WTC11 (cell line): Measurements from ENCODE around the gene MTMR3. TPM values are rescaled to one million over a fixed set of nuclear protein-coding genes. Genes with fewer than 3 reads are reported as not detected.

Experiments
- ATAC-seq: fragments of 200-7000 bp; cut with Tn5 transposase; 2 replicates; pipeline ENCODE4 v1.10.0; 2021; ENCODE audit warnings: mild to moderate bottlenecking, moderate library complexity
- CTCF ChIA-PET: fragments of 300-600 bp; sonication (Branson Sonifier 250); formaldehyde crosslinking; loops from one replicate; lab custom pipeline; 2021; ENCODE audit warnings: antibody characterized with exemption; lab: Charles Lee
- POLR2A ChIA-PET: fragments of 350-600 bp; sonication (Branson Sonifier 250); formaldehyde crosslinking; loops from one replicate; lab custom pipeline; 2021; ENCODE audit warnings: antibody characterized with exemption; lab: Charles Lee
- DNase-seq: peaks from one replicate; pipeline ENCODE4 v3.0.0; 2021; ENCODE audit warnings: low spot score
- H3K27ac Mint-ChIP-seq: 2 replicates; pipeline ENCODE4 v1.8.0; 2021; ENCODE audit warnings: mixed read lengths
- H3K27me3 Mint-ChIP-seq: 2 replicates; pipeline ENCODE4 v1.8.0; 2021; ENCODE audit warnings: low read depth, mild to moderate bottlenecking, moderate library complexity, mixed read lengths
- H3K36me3 Mint-ChIP-seq: 2 replicates; pipeline ENCODE4 v1.8.0; 2021; ENCODE audit warnings: mixed read lengths
- H3K4me1 Mint-ChIP-seq: 2 replicates; pipeline ENCODE4 v1.8.0; 2022; ENCODE audit warnings: mixed read lengths
- H3K4me3 Mint-ChIP-seq: 2 replicates; pipeline ENCODE4 v1.8.0; 2021; ENCODE audit warnings: mild to moderate bottlenecking, moderate library complexity, mixed read lengths
- H3K9me3 Mint-ChIP-seq: 2 replicates; pipeline ENCODE4 v1.8.0; 2021; ENCODE audit warnings: mixed read lengths
- ATF3 ChIP-seq: sonication (generic); formaldehyde crosslinking; conservative IDR thresholded peaks from 2 replicates; pipeline ENCODE4 v1.8.1; 2022; ENCODE audit warnings: mild to moderate bottlenecking, missing genetic modification reagents
- GRHL2 ChIP-seq: fragments of 250-450 bp; sonication (Bioruptor Pico); IDR thresholded peaks from 2 replicates; pipeline ENCODE4 v1.8.0; 2022; ENCODE audit warnings: mild to moderate bottlenecking, moderate library complexity; ENCODE audit not compliant: insufficient replicate concordance, severe bottlenecking
- JAZF1 ChIP-seq: fragments of 250-450 bp; sonication (Bioruptor Pico); IDR thresholded peaks from 2 replicates; pipeline ENCODE4 v1.9.0; 2021; ENCODE audit warnings: moderate library complexity, mild to moderate bottlenecking, inconsistent platforms
- MAX ChIP-seq: sonication (generic); formaldehyde crosslinking; IDR thresholded peaks from 2 replicates; pipeline ENCODE4 v1.8.0; 2022; ENCODE audit warnings: mild to moderate bottlenecking, missing genetic modification reagents
- NFATC4 ChIP-seq: fragments of 250-450 bp; sonication (Bioruptor Pico); IDR thresholded peaks from 2 replicates; pipeline ENCODE4 v1.9.0; 2021; ENCODE audit warnings: mild to moderate bottlenecking
- NFYB ChIP-seq: sonication (generic); formaldehyde crosslinking; conservative IDR thresholded peaks from 2 replicates; pipeline ENCODE4 v1.8.0; 2022; ENCODE audit warnings: low read depth, missing genetic modification reagents
- NR2C2 ChIP-seq: sonication (generic); formaldehyde crosslinking; IDR thresholded peaks from 2 replicates; pipeline ENCODE4 v1.8.0; 2022; ENCODE audit warnings: mild to moderate bottlenecking, missing genetic modification reagents
- PREB ChIP-seq: sonication (generic); formaldehyde crosslinking; IDR thresholded peaks from 2 replicates; pipeline ENCODE4 v1.8.1; 2022; ENCODE audit warnings: mild to moderate bottlenecking, missing genetic modification reagents, moderate library complexity, borderline replicate concordance
- PRRX2 ChIP-seq: fragments of 250-450 bp; sonication (Bioruptor Pico); IDR thresholded peaks from 2 replicates; pipeline ENCODE4 v1.8.0; 2021; ENCODE audit warnings: mild to moderate bottlenecking
- SMAD4 ChIP-seq: sonication (generic); formaldehyde crosslinking; IDR thresholded peaks from 2 replicates; pipeline ENCODE4 v1.8.0; 2022; ENCODE audit warnings: mild to moderate bottlenecking, missing genetic modification reagents
- SOX15 ChIP-seq: fragments of 250-450 bp; sonication (Bioruptor Pico); IDR thresholded peaks from 2 replicates; pipeline ENCODE4 v1.9.0; 2021; ENCODE audit warnings: mild to moderate bottlenecking
- SP1 ChIP-seq: sonication (generic); formaldehyde crosslinking; conservative IDR thresholded peaks from 2 replicates; pipeline ENCODE4 v1.8.1; 2022; ENCODE audit warnings: missing genetic modification reagents
- TCF7 ChIP-seq: sonication (generic); formaldehyde crosslinking; IDR thresholded peaks from 2 replicates; pipeline ENCODE4 v1.8.0; 2022; ENCODE audit warnings: mild to moderate bottlenecking, low read depth, missing genetic modification reagents, moderate library complexity
- USF1 ChIP-seq: sonication (generic); formaldehyde crosslinking; IDR thresholded peaks from 2 replicates; pipeline ENCODE4 v1.8.0; 2022; ENCODE audit warnings: mild to moderate bottlenecking, missing genetic modification reagents
- ZBTB43 ChIP-seq: sonication (generic); formaldehyde crosslinking; IDR thresholded peaks from 2 replicates; pipeline ENCODE4 v1.8.1; 2023; ENCODE audit warnings: mild to moderate bottlenecking, missing genetic modification reagents
- ZMAT4 ChIP-seq: fragments of 250-450 bp; sonication (Bioruptor Pico); IDR thresholded peaks from 2 replicates; pipeline ENCODE4 v1.9.0; 2021; ENCODE audit warnings: mild to moderate bottlenecking
- ZNF138 ChIP-seq: sonication (generic); formaldehyde crosslinking; conservative IDR thresholded peaks from 2 replicates; pipeline ENCODE4 v1.8.1; 2022; ENCODE audit warnings: mild to moderate bottlenecking, moderate library complexity, missing genetic modification reagents
- ZNF263 ChIP-seq: sonication (generic); formaldehyde crosslinking; IDR thresholded peaks from 2 replicates; pipeline ENCODE4 v1.8.1; 2022; ENCODE audit warnings: low read depth, mild to moderate bottlenecking, moderate library complexity, missing genetic modification reagents
- ZNF317 ChIP-seq: sonication (generic); formaldehyde crosslinking; IDR thresholded peaks from 2 replicates; pipeline ENCODE4 v1.8.1; 2023; ENCODE audit warnings: low read depth, mild to moderate bottlenecking, moderate library complexity, missing genetic modification reagents, borderline replicate concordance
- ZNF416 ChIP-seq: fragments of 250-450 bp; sonication (Bioruptor Pico); IDR thresholded peaks from 2 replicates; pipeline ENCODE4 v1.9.0; 2021; ENCODE audit warnings: mild to moderate bottlenecking, inconsistent platforms
- ZNF425 ChIP-seq: fragments of 250-450 bp; sonication (Bioruptor Pico); conservative IDR thresholded peaks from 2 replicates; pipeline ENCODE4 v1.9.0; 2021; ENCODE audit warnings: mild to moderate bottlenecking
- total RNA-seq: library from RNA; stranded (reverse); gene quantifications from 3 replicates; pipeline ENCODE4 v1.2.3, GENCODE V29; 2021

The MTMR3 gene
- total RNA-seq, 1 experiment from 2014 or later = 19.2 TPM

- TF ChIP-seq JAZF1 (CRISPR knock-in tag) (no peak), SP1 (no peak), ZMAT4 (CRISPR knock-in tag) (no peak), GRHL2 (CRISPR knock-in tag) (no peak), PREB (CRISPR knock-in tag) (no peak), SMAD4 (CRISPR knock-in tag) (no peak), ZBTB43 (CRISPR knock-in tag) (no peak), ZNF263 (CRISPR knock-in tag) (no peak), ZNF425 (no peak)
Measured at GRCh38 chr22:29985912-29986311, 102.9 kb downstream of the MTMR3 start (continued).

GRCh38 chr22:29987137-29987536 is 104.2 kb downstream of the MTMR3 start:
- DNase-seq (no peak), ATAC-seq (no peak; the same call in 1 of the 2 replicates)
- no peak for TF ChIP-seq SOX15 (CRISPR knock-in tag)
- TF ChIP-seq NR2C2 (CRISPR knock-in tag) = no peak
- TF ChIP-seq PRRX2 = no peak
- no peak for TF ChIP-seq ATF3
- no peak for TF ChIP-seq USF1 (CRISPR knock-in tag)
- TF ChIP-seq NFYB (CRISPR knock-in tag) = no peak
- TF ChIP-seq ZNF138 (CRISPR knock-in tag) = no peak
- no peak for TF ChIP-seq NFATC4 (CRISPR knock-in tag)
- TF ChIP-seq MAX = no peak
- TF ChIP-seq ZNF317 = no peak
- TF ChIP-seq ZNF416 (CRISPR knock-in tag) = no peak
- no peak for TF ChIP-seq SP1
- no peak for TF ChIP-seq TCF7 (CRISPR knock-in tag)
- Mint-ChIP-seq H3K27me3 (no peaks in the 10 kb centered on the region), H3K9me3 (no peaks in the 10 kb centered on the region), H3K36me3 (peaks cover 5% of the 10 kb centered on the region; the same call in 1 of the 2 replicates), H3K27ac (peak overlapping the region; percentile 89; the same call in 1 of the 2 replicates), H3K4me1 (peaks cover 16% of the 10 kb centered on the region), H3K4me3 (no peak overlapping the region)
- POLR2A ChIA-PET = no interaction called here
- CTCF ChIA-PET = no interaction called here
